Neural cell (in vitro differentiated cells): ENCODE results near the gene ARFRP1. TPM values are rescaled to one million over a fixed set of nuclear protein-coding genes. Genes with fewer than 3 reads are reported as not detected.

Experiments used
- H2AFZ ChIP-seq: fragments of 200-600, 300-800 bp; sonication (generic), shearing (Covaris generic); 2 replicates; pipeline ENCODE4 v1.6.0; 2014; ENCODE audit warnings: low read depth, mild to moderate bottlenecking, antibody characterized with exemption, low read length, moderate library complexity
- H3F3A ChIP-seq: fragments of 200-600 bp; shearing (Covaris generic); 2 replicates; pipeline ENCODE4 v1.6.1; 2016; ENCODE audit warnings: mild to moderate bottlenecking, moderate library complexity, mixed read lengths, antibody characterized with exemption, low read length; ENCODE audit not compliant: insufficient read depth, poor library complexity, severe bottlenecking
- H3K27ac ChIP-seq: fragments of 200-600, 300-800 bp; sonication (generic), shearing (Covaris generic); 2 replicates; pipeline ENCODE4 v1.5.1; 2014; ENCODE audit warnings: mild to moderate bottlenecking, low read length, moderate library complexity
- H3K27me3 ChIP-seq: fragments of 300-800, 200-600 bp; sonication (generic), shearing (Covaris generic); 2 replicates; pipeline ENCODE4 v1.6.0; 2014; ENCODE audit warnings: mild to moderate bottlenecking, low read depth, low read length, moderate library complexity; ENCODE audit not compliant: insufficient read depth
- H3K36me3 ChIP-seq: fragments of 300-800, 200-600 bp; sonication (generic), shearing (Covaris generic); 2 replicates; pipeline ENCODE4 v1.5.1; 2014; ENCODE audit warnings: mild to moderate bottlenecking, antibody characterized with exemption, low read length, moderate library complexity; ENCODE audit not compliant: insufficient read depth
- H3K4me2 ChIP-seq: fragments of 300-800, 200-600 bp; sonication (generic), shearing (Covaris generic); 2 replicates; pipeline ENCODE4 v1.6.0; 2014; ENCODE audit warnings: mild to moderate bottlenecking, low read length
- H3K4me3 ChIP-seq: fragments of 300-800, 200-600 bp; sonication (generic), shearing (Covaris generic); 2 replicates; pipeline ENCODE4 v1.5.1; 2014; ENCODE audit warnings: mild to moderate bottlenecking, low read length, moderate library complexity
- H3K79me2 ChIP-seq: fragments of 200-600 bp; shearing (Covaris generic); replicated peaks from 2 replicates; pipeline ENCODE4 v1.6.0; 2014; ENCODE audit warnings: mild to moderate bottlenecking, low read length, moderate library complexity; ENCODE audit not compliant: insufficient read depth
- H3K9ac ChIP-seq: fragments of 300-800, 200-600 bp; sonication (generic), shearing (Covaris generic); 2 replicates; pipeline ENCODE4 v1.6.1; 2016; ENCODE audit warnings: mild to moderate bottlenecking, low read length, mixed read lengths
- H3K9me2 ChIP-seq: fragments of 200-600 bp; shearing (Covaris generic); 2 replicates; pipeline ENCODE4 v1.6.1; 2016; ENCODE audit warnings: mild to moderate bottlenecking, low read length, mixed read lengths; ENCODE audit not compliant: insufficient read depth
- H3K9me3 ChIP-seq: fragments of 200-600, 300-800 bp; sonication (generic), shearing (Covaris generic); 2 replicates; pipeline ENCODE4 v1.6.1; 2016; ENCODE audit warnings: mild to moderate bottlenecking, mixed run types, low read length, moderate library complexity, mixed read lengths
- H4K20me1 ChIP-seq: fragments of 200-600 bp; shearing (Covaris generic); 2 replicates; pipeline ENCODE4 v1.6.1; 2016; ENCODE audit warnings: mild to moderate bottlenecking, mixed run types; ENCODE audit not compliant: insufficient read depth
- CTCF ChIP-seq: fragments of 450-650 bp; IDR thresholded peaks from 2 replicates; pipeline ENCODE4 v1.5.1; 2014; ENCODE audit warnings: antibody characterized with exemption, mild to moderate bottlenecking, moderate library complexity; ENCODE audit not compliant: poor library complexity, severe bottlenecking
- EP300 ChIP-seq: fragments of 450-650 bp; conservative IDR thresholded peaks from 2 replicates; pipeline ENCODE4 v1.6.1; 2014; ENCODE audit warnings: antibody characterized with exemption, mild to moderate bottlenecking, moderate library complexity; ENCODE audit not compliant: poor library complexity, severe bottlenecking
- EZH2 ChIP-seq: fragments of 200-600, 300-800 bp; shearing (Covaris generic), sonication (generic); IDR thresholded peaks from 2 replicates; pipeline ENCODE4 v1.6.1; 2014; ENCODE audit warnings: antibody characterized with exemption, low read length, borderline replicate concordance, mild to moderate bottlenecking; ENCODE audit not compliant: insufficient read depth, poor library complexity, severe bottlenecking
- MXI1 ChIP-seq: fragments of 450-650 bp; conservative IDR thresholded peaks from 2 replicates; pipeline ENCODE4 v1.6.1; 2014; ENCODE audit warnings: antibody characterized with exemption, mild to moderate bottlenecking; ENCODE audit not compliant: poor library complexity, severe bottlenecking
- POLR2AphosphoS5 ChIP-seq: IDR thresholded peaks from 2 replicates; pipeline ENCODE4 v1.6.1; 2012
- RAD21 ChIP-seq: fragments of 450-650 bp; conservative IDR thresholded peaks from 2 replicates; pipeline ENCODE4 v1.6.1; 2014; ENCODE audit warnings: antibody characterized with exemption, mild to moderate bottlenecking, moderate library complexity
- SMC3 ChIP-seq: fragments of 450-650 bp; conservative IDR thresholded peaks from 2 replicates; pipeline ENCODE4 v1.6.1; 2014; ENCODE audit warnings: antibody characterized with exemption, mild to moderate bottlenecking, moderate library complexity; ENCODE audit not compliant: poor library complexity
- TAF1 ChIP-seq: IDR thresholded peaks from 2 replicates; pipeline ENCODE4 v1.6.1; 2012; ENCODE audit warnings: low read depth
- polyA plus RNA-seq: library from polyadenylated mRNA; depleted of rRNA; stranded (reverse); fragments of >200 nt; gene quantifications from 2 replicates; pipeline ENCODE4 v1.2.3, GENCODE V29; 2014
- TF ChIP-seq, protein P1 (sequence below): IDR thresholded peaks from 2 replicates; pipeline ENCODE4 v1.6.1; 2012; ENCODE audit warnings: borderline replicate concordance

ARFRP1 gene
- polyA plus RNA-seq, 1 donor from 2014 or later = 70.9 TPM

- no peak for TF ChIP-seq TAF1
- TF ChIP-seq MXI1 = no peak
- no peak for TF ChIP-seq CTCF
- TF ChIP-seq EZH2 = no peak
- TF ChIP-seq, protein P1, sequence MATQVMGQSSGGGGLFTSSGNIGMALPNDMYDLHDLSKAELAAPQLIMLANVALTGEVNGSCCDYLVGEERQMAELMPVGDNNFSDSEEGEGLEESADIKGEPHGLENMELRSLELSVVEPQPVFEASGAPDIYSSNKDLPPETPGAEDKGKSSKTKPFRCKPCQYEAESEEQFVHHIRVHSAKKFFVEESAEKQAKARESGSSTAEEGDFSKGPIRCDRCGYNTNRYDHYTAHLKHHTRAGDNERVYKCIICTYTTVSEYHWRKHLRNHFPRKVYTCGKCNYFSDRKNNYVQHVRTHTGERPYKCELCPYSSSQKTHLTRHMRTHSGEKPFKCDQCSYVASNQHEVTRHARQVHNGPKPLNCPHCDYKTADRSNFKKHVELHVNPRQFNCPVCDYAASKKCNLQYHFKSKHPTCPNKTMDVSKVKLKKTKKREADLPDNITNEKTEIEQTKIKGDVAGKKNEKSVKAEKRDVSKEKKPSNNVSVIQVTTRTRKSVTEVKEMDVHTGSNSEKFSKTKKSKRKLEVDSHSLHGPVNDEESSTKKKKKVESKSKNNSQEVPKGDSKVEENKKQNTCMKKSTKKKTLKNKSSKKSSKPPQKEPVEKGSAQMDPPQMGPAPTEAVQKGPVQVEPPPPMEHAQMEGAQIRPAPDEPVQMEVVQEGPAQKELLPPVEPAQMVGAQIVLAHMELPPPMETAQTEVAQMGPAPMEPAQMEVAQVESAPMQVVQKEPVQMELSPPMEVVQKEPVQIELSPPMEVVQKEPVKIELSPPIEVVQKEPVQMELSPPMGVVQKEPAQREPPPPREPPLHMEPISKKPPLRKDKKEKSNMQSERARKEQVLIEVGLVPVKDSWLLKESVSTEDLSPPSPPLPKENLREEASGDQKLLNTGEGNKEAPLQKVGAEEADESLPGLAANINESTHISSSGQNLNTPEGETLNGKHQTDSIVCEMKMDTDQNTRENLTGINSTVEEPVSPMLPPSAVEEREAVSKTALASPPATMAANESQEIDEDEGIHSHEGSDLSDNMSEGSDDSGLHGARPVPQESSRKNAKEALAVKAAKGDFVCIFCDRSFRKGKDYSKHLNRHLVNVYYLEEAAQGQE = no peak
- no peak for TF ChIP-seq SMC3
- TF ChIP-seq RAD21 = no peak
- no peak for TF ChIP-seq POLR2AphosphoS5
- TF ChIP-seq EP300 = no peak
- no peaks in the 10 kb centered on the region for H4K20me1 ChIP-seq
- H3K9me3 ChIP-seq = no peaks in the 10 kb centered on the region
- H2AFZ ChIP-seq = no peak overlapping the region
- no peak overlapping the region for H3K9ac ChIP-seq
- H3K4me3 ChIP-seq = no peak overlapping the region
- no peak overlapping the region for H3K4me2 ChIP-seq
- no peaks in the 10 kb centered on the region for H3K9me2 ChIP-seq
- H3K79me2 ChIP-seq = no peaks in the 10 kb centered on the region
- no peak overlapping the region for H3K27ac ChIP-seq
- H3K36me3 ChIP-seq = no peaks in the 10 kb centered on the region
- no peaks in the 10 kb centered on the region for H3K27me3 ChIP-seq
- no peaks in the 10 kb centered on the region for H3F3A ChIP-seq
These were observed 45.6 kb upstream of the ARFRP1 start for GRCh38 chr20:63753381-63753780.

DNA sequence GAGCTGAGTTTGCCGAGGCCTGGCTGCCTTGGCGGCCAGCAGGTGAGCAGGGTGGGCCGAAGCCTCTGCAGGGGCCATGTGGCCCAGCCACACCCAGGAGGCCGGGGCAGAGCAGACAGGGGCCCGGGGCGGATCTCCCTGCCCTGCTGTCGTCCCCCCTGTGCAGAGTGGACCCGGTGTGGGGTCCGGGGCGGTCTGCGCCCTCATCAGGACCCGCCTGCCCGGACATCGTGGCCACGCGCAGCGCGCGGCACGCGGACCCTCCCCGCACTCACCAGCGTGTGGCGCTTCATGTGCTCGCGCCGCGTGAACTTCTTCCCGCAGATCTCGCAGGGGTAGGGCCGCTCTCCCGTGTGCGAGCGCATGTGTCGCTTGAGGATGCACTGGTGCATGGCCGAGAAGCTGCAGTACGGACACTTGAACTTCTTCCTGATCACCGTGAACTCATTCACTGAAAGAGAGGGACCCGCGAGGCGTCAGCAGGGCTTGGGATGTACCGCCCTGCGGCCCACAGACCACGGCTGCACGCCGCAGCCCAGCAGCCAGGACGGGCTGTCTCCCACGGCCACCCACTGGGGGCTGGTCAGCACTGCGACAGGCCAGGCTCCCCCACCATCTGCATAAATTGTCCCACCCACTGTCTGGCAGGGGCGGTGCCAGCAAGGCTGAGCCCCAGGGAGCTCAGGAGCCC is 44.8 kb upstream of the ARFRP1 start:
- H3K4me3 ChIP-seq = no peak overlapping the region
- no peaks in the 10 kb centered on the region for H3K36me3 ChIP-seq

More for the DNA sequence above, 44.8 kb upstream of the ARFRP1 start:
- no peak overlapping the region for H2AFZ ChIP-seq
- no peaks in the 10 kb centered on the region for H3K27me3 ChIP-seq
- no peak overlapping the region for H3K9ac ChIP-seq
- no peak overlapping the region for H3K4me2 ChIP-seq
- no peaks in the 10 kb centered on the region for H3K79me2 ChIP-seq
- no peaks in the 10 kb centered on the region for H3K9me3 ChIP-seq
- no peak for TF ChIP-seq POLR2AphosphoS5
- no peak for TF ChIP-seq TAF1
- TF ChIP-seq SMC3 = no peak
- TF ChIP-seq, protein P1 = no peak
- TF ChIP-seq MXI1 = no peak
- no peak for TF ChIP-seq RAD21
- no peak for TF ChIP-seq EZH2
- no peak for TF ChIP-seq EP300
- TF ChIP-seq CTCF = no peak
- H3F3A ChIP-seq = no peaks in the 10 kb centered on the region
- no peak overlapping the region for H3K27ac ChIP-seq
- no peaks in the 10 kb centered on the region for H3K9me2 ChIP-seq
- H4K20me1 ChIP-seq = no peaks in the 10 kb centered on the region
